Measurements from ENCODE around the gene KIF12. TPM values are rescaled to one million over a fixed set of nuclear protein-coding genes. Genes with fewer than 3 reads are reported as not detected.

KIF12 gene
- total and polyA plus RNA-seq, 2 donors (not counting 1 experiment from before 2014, with no cell fraction given), result not detected

- no peak overlapping the region for H3K9ac ChIP-seq (ENCODE audit: insufficient read depth, low read length)
- H3K4me2 ChIP-seq (ENCODE audit: extremely low read depth, insufficient read depth, low read length), result no peak overlapping the region
- no peaks in the 10 kb centered on the region for H3K9me3 ChIP-seq (ENCODE audit: control insufficient read depth, insufficient read depth, low read depth, low read length)
- H3K4me1 ChIP-seq (ENCODE audit: control insufficient read depth, extremely low read depth, insufficient read depth, low read length), result no peaks in the 10 kb centered on the region
- no peaks in the 10 kb centered on the region for H3K36me3 ChIP-seq (ENCODE audit: control insufficient read depth, insufficient read depth, low read length)
- no peak overlapping the region for H2AFZ ChIP-seq (ENCODE audit: low read length)
- H4K20me1 ChIP-seq (ENCODE audit: control insufficient read depth, extremely low read depth, insufficient read depth, low read length), result no peaks in the 10 kb centered on the region
- H3K27me3 ChIP-seq (ENCODE audit: control insufficient read depth, insufficient read depth, low read length), result peaks cover 25% of the 10 kb centered on the region
- H3K79me2 ChIP-seq (ENCODE audit: control insufficient read depth, insufficient read depth, low read length), result no peaks in the 10 kb centered on the region
- no peak for DNase-seq (ENCODE audit: low read depth in 2 of 2)
- H3K27ac ChIP-seq (ENCODE audit: insufficient read depth, low read length), result no peak overlapping the region
- TF ChIP-seq, protein P1, sequence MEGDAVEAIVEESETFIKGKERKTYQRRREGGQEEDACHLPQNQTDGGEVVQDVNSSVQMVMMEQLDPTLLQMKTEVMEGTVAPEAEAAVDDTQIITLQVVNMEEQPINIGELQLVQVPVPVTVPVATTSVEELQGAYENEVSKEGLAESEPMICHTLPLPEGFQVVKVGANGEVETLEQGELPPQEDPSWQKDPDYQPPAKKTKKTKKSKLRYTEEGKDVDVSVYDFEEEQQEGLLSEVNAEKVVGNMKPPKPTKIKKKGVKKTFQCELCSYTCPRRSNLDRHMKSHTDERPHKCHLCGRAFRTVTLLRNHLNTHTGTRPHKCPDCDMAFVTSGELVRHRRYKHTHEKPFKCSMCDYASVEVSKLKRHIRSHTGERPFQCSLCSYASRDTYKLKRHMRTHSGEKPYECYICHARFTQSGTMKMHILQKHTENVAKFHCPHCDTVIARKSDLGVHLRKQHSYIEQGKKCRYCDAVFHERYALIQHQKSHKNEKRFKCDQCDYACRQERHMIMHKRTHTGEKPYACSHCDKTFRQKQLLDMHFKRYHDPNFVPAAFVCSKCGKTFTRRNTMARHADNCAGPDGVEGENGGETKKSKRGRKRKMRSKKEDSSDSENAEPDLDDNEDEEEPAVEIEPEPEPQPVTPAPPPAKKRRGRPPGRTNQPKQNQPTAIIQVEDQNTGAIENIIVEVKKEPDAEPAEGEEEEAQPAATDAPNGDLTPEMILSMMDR (conservative IDR thresholded peaks at IDR 0.05 in 1 of 2, IDR thresholded peaks at IDR 0.05 in 1 of 2; ENCODE audit: low read depth in 1 of 2, low read length in 2 of 2), result no peak
- no peak for TF ChIP-seq EZH2 (IDR thresholded peaks at IDR 0.05; ENCODE audit: low read length, missing control alignments)
- no peak overlapping the region for H3K4me3 ChIP-seq (replicated peaks in 1 of 4; ENCODE audit: control extremely low read depth in 1 of 4, insufficient read depth in 1 of 4, low read depth in 3 of 4, low read length in 4 of 4)
Observed at GRCh38 chr9:114081441-114082016, 17.6 kb downstream of the KIF12 start.

- no peaks in the 10 kb centered on the region for H3K9me3 ChIP-seq (ENCODE audit: control insufficient read depth, insufficient read depth, low read depth, low read length)
- H3K4me2 ChIP-seq (ENCODE audit: extremely low read depth, insufficient read depth, low read length), result no peak overlapping the region
- no peak overlapping the region for H3K27ac ChIP-seq (ENCODE audit: insufficient read depth, low read length)
- H3K4me1 ChIP-seq (ENCODE audit: control insufficient read depth, extremely low read depth, insufficient read depth, low read length), result no peaks in the 10 kb centered on the region
- H3K4me3 ChIP-seq (replicated peaks in 1 of 4; ENCODE audit: control extremely low read depth in 1 of 4, insufficient read depth in 1 of 4, low read depth in 3 of 4, low read length in 4 of 4), result no peak overlapping the region
- H3K9ac ChIP-seq (ENCODE audit: insufficient read depth, low read length), result no peak overlapping the region
- no peak for DNase-seq (ENCODE audit: low read depth in 2 of 2)
- H3K79me2 ChIP-seq (ENCODE audit: control insufficient read depth, insufficient read depth, low read length), result no peaks in the 10 kb centered on the region
- no peak for TF ChIP-seq EZH2 (IDR thresholded peaks at IDR 0.05; ENCODE audit: low read length, missing control alignments)
- TF ChIP-seq, protein P1 (conservative IDR thresholded peaks at IDR 0.05 in 1 of 2, IDR thresholded peaks at IDR 0.05 in 1 of 2; ENCODE audit: low read depth in 1 of 2, low read length in 2 of 2), result no peak
- H3K36me3 ChIP-seq (ENCODE audit: control insufficient read depth, insufficient read depth, low read length), result no peaks in the 10 kb centered on the region
- peaks cover 23% of the 10 kb centered on the region for H3K27me3 ChIP-seq (ENCODE audit: control insufficient read depth, insufficient read depth, low read length)
- no peak overlapping the region for H2AFZ ChIP-seq (ENCODE audit: low read length)
- no peaks in the 10 kb centered on the region for H4K20me1 ChIP-seq (ENCODE audit: control insufficient read depth, extremely low read depth, insufficient read depth, low read length)
Observed at GRCh38 chr9:114080773-114081440, 18.2 kb downstream of the KIF12 start.

GRCh38 chr9:114080195-114080772 is 18.8 kb downstream of the KIF12 start:
- Histone ChIP-seq H3K4me3 (replicated peaks in 1 of 4; ENCODE audit: control extremely low read depth in 1 of 4, insufficient read depth in 1 of 4, low read depth in 3 of 4, low read length in 4 of 4) (no peak overlapping the region), H2AFZ (ENCODE audit: low read length) (no peak overlapping the region), H4K20me1 (ENCODE audit: control insufficient read depth, extremely low read depth, insufficient read depth, low read length) (no peaks in the 10 kb centered on the region), H3K79me2 (ENCODE audit: control insufficient read depth, insufficient read depth, low read length) (no peaks in the 10 kb centered on the region), H3K4me2 (ENCODE audit: extremely low read depth, insufficient read depth, low read length) (no peak overlapping the region), H3K9me3 (ENCODE audit: control insufficient read depth, insufficient read depth, low read depth, low read length) (no peaks in the 10 kb centered on the region), H3K36me3 (ENCODE audit: control insufficient read depth, insufficient read depth, low read length) (no peaks in the 10 kb centered on the region), H3K27ac (ENCODE audit: insufficient read depth, low read length) (no peak overlapping the region), H3K27me3 (ENCODE audit: control insufficient read depth, insufficient read depth, low read length) (peaks cover 26% of the 10 kb centered on the region), H3K9ac (ENCODE audit: insufficient read depth, low read length) (no peak overlapping the region), H3K4me1 (ENCODE audit: control insufficient read depth, extremely low read depth, insufficient read depth, low read length) (no peaks in the 10 kb centered on the region)
- DNase-seq (ENCODE audit: low read depth in 2 of 2), result no peak
- no peak for TF ChIP-seq EZH2 (IDR thresholded peaks at IDR 0.05; ENCODE audit: low read length, missing control alignments)
- TF ChIP-seq, protein P1 (conservative IDR thresholded peaks at IDR 0.05 in 1 of 2, IDR thresholded peaks at IDR 0.05 in 1 of 2; ENCODE audit: low read depth in 1 of 2, low read length in 2 of 2), result no peak

Data from fibroblast of lung (primary cell).